HEK293 (cell line): ENCODE results near the gene GLDC.

ENCODE experiments used
- MYNN ChIP-seq: fragments of 450-650 bp; formaldehyde crosslinking; IDR thresholded peaks from 2 replicates; pipeline ENCODE4 v1.5.1; 2016; ENCODE audit warnings: missing biosample characterization, missing genetic modification characterization, borderline replicate concordance
- ZBTB48 ChIP-seq: fragments of 450-650 bp; formaldehyde crosslinking; IDR thresholded peaks from 2 replicates; pipeline ENCODE4 v1.5.1; 2016; ENCODE audit warnings: missing biosample characterization, missing genetic modification characterization
- ZNF2 ChIP-seq: fragments of 450-650 bp; formaldehyde crosslinking; IDR thresholded peaks from 2 replicates; pipeline ENCODE4 v1.5.1; 2016; ENCODE audit warnings: missing biosample characterization, missing genetic modification characterization
- ZNF416 ChIP-seq: fragments of 450-650 bp; formaldehyde crosslinking; IDR thresholded peaks from 2 replicates; pipeline ENCODE4 v1.5.1; 2016; ENCODE audit warnings: missing biosample characterization, missing genetic modification characterization
- ZNF555 ChIP-seq: fragments of 450-650 bp; formaldehyde crosslinking; conservative IDR thresholded peaks from 2 replicates; pipeline ENCODE4 v1.5.1; 2017; ENCODE audit warnings: missing biosample characterization, mild to moderate bottlenecking, missing genetic modification characterization, inconsistent platforms
- TF ChIP-seq, protein P1 (sequence below): fragments of 450-650 bp; formaldehyde crosslinking; IDR thresholded peaks from 2 replicates; pipeline ENCODE4 v1.5.1; 2016; ENCODE audit warnings: missing biosample characterization, missing genetic modification characterization
- TF ChIP-seq, protein P2 (sequence below): fragments of 450-650 bp; formaldehyde crosslinking; IDR thresholded peaks from 2 replicates; pipeline ENCODE4 v1.5.1; 2016; ENCODE audit warnings: missing biosample characterization, missing genetic modification characterization

DNA sequence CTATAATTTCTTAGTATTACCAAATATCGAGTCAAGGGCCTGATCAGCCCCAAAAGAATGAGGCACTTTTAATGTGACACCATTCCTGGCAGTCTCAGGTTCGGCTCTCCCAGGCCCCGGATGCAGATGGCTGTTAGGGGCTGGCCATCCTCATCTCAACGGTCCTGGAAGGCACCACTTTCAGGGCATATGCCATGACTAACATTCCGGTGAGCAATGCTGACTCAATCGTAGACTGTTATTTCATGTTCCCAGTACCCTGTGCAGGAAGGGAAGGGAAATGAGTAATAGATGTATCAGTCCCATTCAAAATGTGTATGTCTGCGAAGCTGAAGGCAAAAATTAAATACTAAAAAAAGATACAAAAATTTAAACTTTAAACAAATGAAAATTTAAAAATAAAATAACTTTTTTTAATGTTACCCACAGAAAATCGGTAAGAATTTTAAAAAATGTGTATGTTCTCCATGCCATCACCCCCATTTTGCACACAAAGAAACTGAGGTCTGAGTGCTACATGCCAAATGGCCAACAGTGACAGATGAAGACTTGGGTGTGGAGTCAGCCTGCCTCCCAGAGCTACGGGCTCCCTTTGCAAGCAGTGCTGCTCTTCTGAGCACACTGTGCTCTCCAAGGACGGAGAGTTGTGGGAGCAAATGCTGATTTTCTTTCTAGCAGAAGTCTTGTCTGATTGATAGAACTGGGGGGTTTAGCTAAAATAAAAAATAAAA is 79.0 kb downstream of the GLDC start:
- TF ChIP-seq, protein P1, sequence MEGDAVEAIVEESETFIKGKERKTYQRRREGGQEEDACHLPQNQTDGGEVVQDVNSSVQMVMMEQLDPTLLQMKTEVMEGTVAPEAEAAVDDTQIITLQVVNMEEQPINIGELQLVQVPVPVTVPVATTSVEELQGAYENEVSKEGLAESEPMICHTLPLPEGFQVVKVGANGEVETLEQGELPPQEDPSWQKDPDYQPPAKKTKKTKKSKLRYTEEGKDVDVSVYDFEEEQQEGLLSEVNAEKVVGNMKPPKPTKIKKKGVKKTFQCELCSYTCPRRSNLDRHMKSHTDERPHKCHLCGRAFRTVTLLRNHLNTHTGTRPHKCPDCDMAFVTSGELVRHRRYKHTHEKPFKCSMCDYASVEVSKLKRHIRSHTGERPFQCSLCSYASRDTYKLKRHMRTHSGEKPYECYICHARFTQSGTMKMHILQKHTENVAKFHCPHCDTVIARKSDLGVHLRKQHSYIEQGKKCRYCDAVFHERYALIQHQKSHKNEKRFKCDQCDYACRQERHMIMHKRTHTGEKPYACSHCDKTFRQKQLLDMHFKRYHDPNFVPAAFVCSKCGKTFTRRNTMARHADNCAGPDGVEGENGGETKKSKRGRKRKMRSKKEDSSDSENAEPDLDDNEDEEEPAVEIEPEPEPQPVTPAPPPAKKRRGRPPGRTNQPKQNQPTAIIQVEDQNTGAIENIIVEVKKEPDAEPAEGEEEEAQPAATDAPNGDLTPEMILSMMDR (tag by site-specific recombination), result no peak
- no peak for TF ChIP-seq MYNN (tag by site-specific recombination)
- TF ChIP-seq ZNF555 (tag by site-specific recombination), result no peak
- TF ChIP-seq ZNF2 (tag by site-specific recombination), result no peak
- no peak for TF ChIP-seq ZNF416 (tag by site-specific recombination)
- TF ChIP-seq, protein P2, sequence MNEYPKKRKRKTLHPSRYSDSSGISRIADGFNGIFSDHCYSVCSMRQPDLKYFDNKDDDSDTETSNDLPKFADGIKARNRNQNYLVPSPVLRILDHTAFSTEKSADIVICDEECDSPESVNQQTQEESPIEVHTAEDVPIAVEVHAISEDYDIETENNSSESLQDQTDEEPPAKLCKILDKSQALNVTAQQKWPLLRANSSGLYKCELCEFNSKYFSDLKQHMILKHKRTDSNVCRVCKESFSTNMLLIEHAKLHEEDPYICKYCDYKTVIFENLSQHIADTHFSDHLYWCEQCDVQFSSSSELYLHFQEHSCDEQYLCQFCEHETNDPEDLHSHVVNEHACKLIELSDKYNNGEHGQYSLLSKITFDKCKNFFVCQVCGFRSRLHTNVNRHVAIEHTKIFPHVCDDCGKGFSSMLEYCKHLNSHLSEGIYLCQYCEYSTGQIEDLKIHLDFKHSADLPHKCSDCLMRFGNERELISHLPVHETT (tag by site-specific recombination), result no peak
- TF ChIP-seq ZBTB48, result no peak
